HepG2 (cell line): ENCODE results near the gene TMEM270. TPM values are rescaled to one million over a fixed set of nuclear protein-coding genes. Genes with fewer than 3 reads are reported as not detected.

Experiments used
- ATAC-seq: fragments of 200-7000 bp; cut with Tn5 transposase; 3 replicates; pipeline ENCODE4 v1.9.1; 2020; ENCODE audit warnings: mild to moderate bottlenecking, moderate library complexity
- BruUV-seq: library from RNA; stranded (reverse); fragments of 400-500 nt; replicated peaks from 2 replicates; lab custom pipeline; 2021; lab: Mats Ljungman, UMichigan
- CTCF ChIA-PET: fragments of 300-600 bp; formaldehyde crosslinking; extraction: SDS; loops from one replicate; lab custom pipeline; 2021; ENCODE audit warnings: low total read pairs, inconsistent platforms, low intra/inter-chr PET ratio; lab: Yijun Ruan, JAX
- POLR2A ChIA-PET: fragments of 350-600 bp; sonication (Branson Sonifier 250); formaldehyde crosslinking; loops from one replicate; lab custom pipeline; 2020; ENCODE audit warnings: antibody characterized with exemption, inconsistent platforms; lab: Yijun Ruan, JAX
- DNase-seq: peaks from one replicate; pipeline ENCODE4 v3.0.0-alpha.2; 2015; ENCODE audit warnings: low spot score
- FAIRE-seq: peaks from 3 replicates; lab custom pipeline; 2011; peaks lifted over from hg19 to GRCh38; lab: Jason Lieb, UNC
- H2AFZ ChIP-seq: one replicate; pipeline ENCODE4 v1.6.1; 2011; ENCODE audit warnings: low read length, inconsistent platforms
- H3K27ac ChIP-seq: fragments of 300-600 bp; 3 replicates; pipeline ENCODE4 v1.8.0; 2011; ENCODE audit warnings: mixed run types, mild to moderate bottlenecking, mixed read lengths, low read length, inconsistent platforms; ENCODE audit not compliant: insufficient read depth; ENCODE audit errors: extremely low read length
- H3K27me3 ChIP-seq, 2 experiments: fragments of 200-600 bp in 1 of 2; 2 replicates in 1 of 2; 3 replicates in 1 of 2; pipeline versions ENCODE4 v1.6.0 to v1.8.0; 2011; ENCODE audit warnings: low read length in 2 of 2, mild to moderate bottlenecking in 2 of 2, moderate library complexity in 2 of 2, inconsistent platforms in 1 of 2; ENCODE audit not compliant: insufficient read depth in 2 of 2, control insufficient read depth in 1 of 2
- H3K36me3 ChIP-seq, 2 experiments: fragments of 200-600 bp in 1 of 2; replicated peaks in 1 of 2; 2 replicates in 1 of 2; 3 replicates in 1 of 2; pipeline versions ENCODE4 v1.5.1 to v1.8.0; 2011; ENCODE audit warnings: low read length in 2 of 2, inconsistent platforms in 1 of 2; ENCODE audit not compliant: insufficient read depth in 2 of 2, control insufficient read depth in 1 of 2
- H3K4me1 ChIP-seq: 2 replicates; pipeline ENCODE4 v1.5.1; 2012; ENCODE audit warnings: low read length, inconsistent platforms; ENCODE audit not compliant: insufficient read depth
- H3K4me2 ChIP-seq: 2 replicates; pipeline ENCODE4 v1.6.0; 2011; ENCODE audit warnings: low read depth, low read length, inconsistent platforms
- H3K4me3 ChIP-seq, 3 experiments: fragments of 200-600 bp in 1 of 3; sonication (generic), shearing (Covaris generic) in 1 of 3; replicated peaks in 1 of 3; 2 replicates each; pipeline ENCODE4 v1.5.1; 2011 to 2016; ENCODE audit warnings: low read length in 3 of 3, inconsistent platforms in 2 of 3, low read depth in 2 of 3, mild to moderate bottlenecking in 2 of 3, control low read depth in 1 of 3, mixed read lengths in 1 of 3; ENCODE audit not compliant: insufficient read depth in 1 of 3
- H3K79me2 ChIP-seq: one replicate; pipeline ENCODE4 v1.6.1; 2011; ENCODE audit warnings: low read length, inconsistent platforms; ENCODE audit not compliant: insufficient read depth
- H3K9ac ChIP-seq: 2 replicates; pipeline ENCODE4 v1.6.0; 2011; ENCODE audit warnings: mild to moderate bottlenecking, low read depth, low read length, inconsistent platforms; ENCODE audit not compliant: insufficient read depth
- H3K9me3 ChIP-seq: 2 replicates; pipeline ENCODE4 v1.5.1; 2012; ENCODE audit warnings: mild to moderate bottlenecking, low read length
- H4K20me1 ChIP-seq: 2 replicates; pipeline ENCODE4 v1.6.0; 2011; ENCODE audit warnings: inconsistent platforms, mild to moderate bottlenecking, low read length, moderate library complexity; ENCODE audit not compliant: insufficient read depth
- HOXA5 ChIP-seq: sonication (generic); formaldehyde crosslinking; IDR thresholded peaks from 2 replicates; pipeline ENCODE4 v1.4.0; 2020; ENCODE audit warnings: missing genetic modification reagents
- HOXD1 ChIP-seq: sonication (generic); formaldehyde crosslinking; IDR thresholded peaks from 2 replicates; pipeline ENCODE4 v1.5.0; 2020; ENCODE audit warnings: missing genetic modification reagents
- NPAS2 ChIP-seq: sonication (generic); formaldehyde crosslinking; IDR thresholded peaks from 2 replicates; pipeline ENCODE4 v1.8.0; 2022; ENCODE audit warnings: mild to moderate bottlenecking, missing genetic modification reagents, borderline replicate concordance
- ZNF350 ChIP-seq: sonication (generic); formaldehyde crosslinking; IDR thresholded peaks from 2 replicates; pipeline ENCODE4 v1.4.0; 2020; ENCODE audit warnings: mild to moderate bottlenecking, low read depth, missing genetic modification reagents, borderline replicate concordance
- WGBS: methylation state at CpG from one replicate; pipeline ENCODE4 v1.1.6; 2017; ENCODE audit warnings: low lambda C conversion rate; 5-methylcytosine and 5-hydroxymethylcytosine counted together
- in situ Hi-C: cut with HindIII; loops from 2 replicates; pipeline ENCODE4 v1.10.0; 2017; ENCODE audit warnings: low pct_unique_long_range_greater_than_20kb; ENCODE audit not compliant: extremely low pct_ligation_motif_present
- intact Hi-C: fragments of 100-400 bp; cut with micrococcal nuclease; formaldehyde crosslinking; loops from one replicate; pipeline ENCODE4 v1.10.0; 2022; ENCODE audit not compliant: unreplicated experiment
- polyA plus RNA-seq, 8 experiments: library from polyadenylated mRNA; depleted of rRNA in 3 of 8; stranded (reverse) in 7 of 8; unstranded in 1 of 8; fragments of >200 nt; fragmentation: Illumina TruSeq in 4 of 8; extraction: Trizol in 4 of 8; gene quantifications; 2 replicates each; pipeline versions ENCODE4 v1.2.1 to v1.2.3, GENCODE V29; 2011 to 2016; ENCODE audit warnings: low read depth in 4 of 8, missing spikeins in 1 of 8, mixed read lengths in 1 of 8; ENCODE audit not compliant: insufficient read depth in 1 of 8
- total RNA-seq, 5 experiments: library from RNA; depleted of rRNA; stranded (reverse); fragments of >200 nt; fragmentation: Illumina TruSeq; extraction: Trizol; gene quantifications; 2 replicates each; pipeline ENCODE4 v1.2.3, GENCODE V29; 2016; ENCODE audit warnings: low read depth in 1 of 5
- TF ChIP-seq, protein P1 (sequence below): sonication (generic); formaldehyde crosslinking; IDR thresholded peaks from 2 replicates; pipeline ENCODE4 v1.5.1; 2020; ENCODE audit warnings: missing genetic modification reagents, mild to moderate bottlenecking, borderline replicate concordance
- TF ChIP-seq, protein P2 (sequence below): IDR thresholded peaks from 2 replicates; pipeline ENCODE4 v1.6.1; 2012; ENCODE audit warnings: low read length, improper control_type of control experiment

Gene TMEM270
- total and polyA plus RNA-seq, 2 of the 13 experiments (the other 11 are each of a cell fraction or from before 2014, with no cell fraction given): not detected

DNA sequence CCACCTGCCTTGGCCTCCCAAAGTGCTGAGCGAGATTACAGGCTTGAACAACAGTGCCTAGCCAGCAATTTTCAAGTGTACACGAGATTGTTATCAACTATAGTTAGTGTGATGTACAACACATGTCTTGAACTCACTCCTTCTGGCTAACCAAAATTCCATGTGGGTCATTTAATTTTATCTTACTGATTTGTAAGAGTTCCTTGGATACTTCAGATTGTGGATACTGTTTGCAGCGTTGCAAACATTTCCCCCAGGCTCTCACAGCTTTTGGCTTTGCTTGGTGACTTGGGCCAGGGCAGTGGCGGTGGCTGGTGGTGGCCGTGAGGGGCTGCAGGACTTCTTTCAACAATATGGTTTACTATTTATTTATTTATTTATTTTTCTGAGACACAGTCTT lies 8.5 kb upstream of the TMEM270 start:
- no peaks in the 10 kb centered on the region for H4K20me1 ChIP-seq
- H3K4me2 ChIP-seq: no peak overlapping the region
- no peaks in the 10 kb centered on the region for H3K9me3 ChIP-seq
- ChIA-PET POLR2A (no interaction called here), CTCF (no interaction called here)
- no peak for DNase-seq
- H3K36me3 ChIP-seq: no peaks in the 10 kb centered on the region
- H2AFZ ChIP-seq: no peak overlapping the region
- no peak for FAIRE-seq
- TF ChIP-seq NPAS2 (CRISPR knock-in tag) (no peak), HOXA5 (no peak), ZNF350 (CRISPR knock-in tag) (no peak), HOXD1 (CRISPR knock-in tag) (no peak)
- TF ChIP-seq, protein P1, sequence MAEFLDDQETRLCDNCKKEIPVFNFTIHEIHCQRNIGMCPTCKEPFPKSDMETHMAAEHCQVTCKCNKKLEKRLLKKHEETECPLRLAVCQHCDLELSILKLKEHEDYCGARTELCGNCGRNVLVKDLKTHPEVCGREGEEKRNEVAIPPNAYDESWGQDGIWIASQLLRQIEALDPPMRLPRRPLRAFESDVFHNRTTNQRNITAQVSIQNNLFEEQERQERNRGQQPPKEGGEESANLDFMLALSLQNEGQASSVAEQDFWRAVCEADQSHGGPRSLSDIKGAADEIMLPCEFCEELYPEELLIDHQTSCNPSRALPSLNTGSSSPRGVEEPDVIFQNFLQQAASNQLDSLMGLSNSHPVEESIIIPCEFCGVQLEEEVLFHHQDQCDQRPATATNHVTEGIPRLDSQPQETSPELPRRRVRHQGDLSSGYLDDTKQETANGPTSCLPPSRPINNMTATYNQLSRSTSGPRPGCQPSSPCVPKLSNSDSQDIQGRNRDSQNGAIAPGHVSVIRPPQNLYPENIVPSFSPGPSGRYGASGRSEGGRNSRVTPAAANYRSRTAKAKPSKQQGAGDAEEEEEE (CRISPR knock-in tag): no peak
- TF ChIP-seq, protein P2, sequence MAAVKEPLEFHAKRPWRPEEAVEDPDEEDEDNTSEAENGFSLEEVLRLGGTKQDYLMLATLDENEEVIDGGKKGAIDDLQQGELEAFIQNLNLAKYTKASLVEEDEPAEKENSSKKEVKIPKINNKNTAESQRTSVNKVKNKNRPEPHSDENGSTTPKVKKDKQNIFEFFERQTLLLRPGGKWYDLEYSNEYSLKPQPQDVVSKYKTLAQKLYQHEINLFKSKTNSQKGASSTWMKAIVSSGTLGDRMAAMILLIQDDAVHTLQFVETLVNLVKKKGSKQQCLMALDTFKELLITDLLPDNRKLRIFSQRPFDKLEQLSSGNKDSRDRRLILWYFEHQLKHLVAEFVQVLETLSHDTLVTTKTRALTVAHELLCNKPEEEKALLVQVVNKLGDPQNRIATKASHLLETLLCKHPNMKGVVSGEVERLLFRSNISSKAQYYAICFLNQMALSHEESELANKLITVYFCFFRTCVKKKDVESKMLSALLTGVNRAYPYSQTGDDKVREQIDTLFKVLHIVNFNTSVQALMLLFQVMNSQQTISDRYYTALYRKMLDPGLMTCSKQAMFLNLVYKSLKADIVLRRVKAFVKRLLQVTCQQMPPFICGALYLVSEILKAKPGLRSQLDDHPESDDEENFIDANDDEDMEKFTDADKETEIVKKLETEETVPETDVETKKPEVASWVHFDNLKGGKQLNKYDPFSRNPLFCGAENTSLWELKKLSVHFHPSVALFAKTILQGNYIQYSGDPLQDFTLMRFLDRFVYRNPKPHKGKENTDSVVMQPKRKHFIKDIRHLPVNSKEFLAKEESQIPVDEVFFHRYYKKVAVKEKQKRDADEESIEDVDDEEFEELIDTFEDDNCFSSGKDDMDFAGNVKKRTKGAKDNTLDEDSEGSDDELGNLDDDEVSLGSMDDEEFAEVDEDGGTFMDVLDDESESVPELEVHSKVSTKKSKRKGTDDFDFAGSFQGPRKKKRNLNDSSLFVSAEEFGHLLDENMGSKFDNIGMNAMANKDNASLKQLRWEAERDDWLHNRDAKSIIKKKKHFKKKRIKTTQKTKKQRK: no peak
- intact Hi-C loops (no loop called here), in situ Hi-C loops (no loop called here)
- H3K9ac ChIP-seq: no peak overlapping the region
- H3K4me3 ChIP-seq: no peak overlapping the region
- no peak for ATAC-seq
- no TSS peak for BruUV-seq
- no peaks in the 10 kb centered on the region for H3K79me2 ChIP-seq
- H3K4me1 ChIP-seq: peaks cover 6% of the 10 kb centered on the region
- H3K27me3 ChIP-seq: peaks cover 0 to 14% of the 10 kb centered on the region in 2 experiments; a peak in 1 of 5 replicates
- no peak overlapping the region for H3K27ac ChIP-seq
- 17% methylated on average over 5 of the region's 5 CpGs for WGBS
